HG03097 (cell line): ENCODE data around the gene NAA80.

ENCODE experiments used
- ATAC-seq: cut with Tn5 transposase; IDR thresholded peaks from one replicate; pipeline ENCODE4 v1.9.1; 2021; ENCODE audit not compliant: unreplicated experiment, low FRiP score

NAA80 gene

GRCh38 chr3:50260942-50261441, 38.2 kb downstream of the NAA80 start:
- ATAC-seq: no peak

GRCh38 chr3:50260027-50260941, 38.9 kb downstream of the NAA80 start:
- peak; percentile 81 for ATAC-seq

GRCh38 chr3:50259432-50260026, 39.7 kb downstream of the NAA80 start:
- peak; percentile 11 for ATAC-seq

- no peak for ATAC-seq
Observed at GRCh38 chr3:50258979-50259378, 40.2 kb downstream of the NAA80 start.

GRCh38 chr3:50258029-50258680, 41.0 kb downstream of the NAA80 start:
- ATAC-seq: no peak

DNA sequence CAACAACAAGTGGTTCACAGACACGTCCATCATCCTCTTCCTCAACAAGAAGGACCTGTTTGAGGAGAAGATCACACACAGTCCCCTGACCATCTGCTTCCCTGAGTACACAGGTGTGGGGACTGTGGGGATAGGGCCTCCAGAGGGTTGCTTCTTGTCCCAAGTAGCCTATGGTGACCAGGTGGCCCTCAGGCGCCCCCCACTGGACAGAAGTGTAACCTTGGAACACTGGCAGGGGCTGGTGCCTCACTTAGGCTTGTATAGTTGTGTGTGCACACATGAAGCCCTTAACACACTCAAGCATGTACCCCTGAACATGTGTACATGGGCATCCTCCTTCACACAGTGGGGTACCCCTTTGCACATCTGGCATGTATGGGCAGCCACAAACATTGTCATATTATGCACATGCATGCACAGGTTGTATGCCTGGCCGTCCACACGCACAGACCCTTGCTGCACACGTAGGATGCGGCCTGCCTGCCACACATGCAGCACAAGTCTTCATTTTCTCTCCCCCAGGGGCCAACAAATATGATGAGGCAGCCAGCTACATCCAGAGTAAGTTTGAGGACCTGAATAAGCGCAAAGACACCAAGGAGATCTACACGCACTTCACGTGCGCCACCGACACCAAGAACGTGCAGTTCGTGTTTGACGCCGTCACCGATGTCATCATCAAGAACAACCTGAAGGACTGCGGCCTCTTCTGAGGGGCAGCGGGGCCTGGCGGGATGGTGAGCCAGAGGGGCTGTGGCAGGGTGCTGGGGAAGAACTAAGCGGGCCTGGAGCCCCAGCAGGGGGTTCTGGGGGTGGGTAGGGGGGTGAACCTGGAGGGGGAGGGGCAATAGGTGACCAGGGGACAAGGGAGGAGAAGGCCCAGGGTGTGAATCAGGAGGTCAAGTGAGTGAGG, 42.0 kb downstream of the NAA80 start:
- no peak for ATAC-seq

- no peak for ATAC-seq
Observed at GRCh38 chr3:50255251-50255615, 44.0 kb downstream of the NAA80 start.

DNA sequence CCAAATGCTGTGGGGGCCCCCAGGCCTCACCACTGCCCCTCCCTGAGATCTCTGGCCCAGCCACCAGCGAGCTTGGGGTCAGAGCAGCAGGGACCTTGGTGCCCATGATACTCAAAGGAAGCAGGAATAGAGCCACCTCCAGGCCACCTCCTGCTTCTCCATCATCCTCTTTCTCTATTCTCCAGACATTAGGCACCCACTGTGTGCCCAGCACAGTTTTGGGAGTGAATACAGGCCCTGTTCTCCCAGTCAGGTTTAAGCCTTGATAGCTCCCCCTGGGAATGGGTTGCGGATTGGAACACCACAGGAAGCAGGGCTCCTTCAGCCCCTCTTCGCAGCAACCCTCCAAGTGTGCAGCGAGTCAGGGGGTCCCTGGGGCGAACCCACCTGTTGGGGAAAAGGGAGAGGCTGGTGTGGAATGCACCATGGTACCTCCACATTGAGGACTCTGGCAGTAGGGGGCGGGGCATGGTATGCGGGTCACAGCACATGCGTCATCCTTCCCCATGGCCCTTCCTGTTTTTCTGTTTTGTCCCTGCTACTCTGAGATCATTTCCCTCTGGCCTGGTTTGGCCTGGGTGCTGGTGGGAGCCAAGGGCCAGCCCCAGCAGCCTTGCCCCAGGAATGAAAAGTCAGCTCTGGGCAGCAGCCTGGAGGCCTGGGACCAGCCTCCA, 44.5 kb downstream of the NAA80 start:
- ATAC-seq: no peak

DNA sequence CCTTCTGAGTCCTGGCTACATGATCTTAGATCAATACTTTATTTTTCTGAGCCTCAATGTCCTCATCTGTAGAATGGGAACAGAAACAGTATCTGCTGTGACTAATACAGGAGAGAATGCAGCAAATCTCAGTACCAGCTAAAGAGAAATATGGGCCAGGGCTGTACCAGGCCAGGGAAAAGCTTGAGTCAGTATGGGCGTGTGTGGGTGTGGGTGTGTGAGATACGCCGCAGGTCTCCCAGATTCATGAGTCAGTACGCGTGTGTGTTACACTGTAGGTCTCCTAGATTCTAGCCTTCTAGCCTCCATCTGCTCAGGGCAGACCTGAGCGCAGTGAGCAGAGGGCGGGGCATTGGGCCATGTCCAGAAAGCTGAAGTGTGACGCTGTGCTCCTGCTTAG, 48.0 kb downstream of the NAA80 start:
- ATAC-seq: no peak

- no peak for ATAC-seq
Observed at GRCh38 chr3:50250514-50250913, 48.7 kb downstream of the NAA80 start.

GRCh38 chr3:50249457-50249856, 49.7 kb downstream of the NAA80 start:
- no peak for ATAC-seq

- no peak for ATAC-seq
Observed at GRCh38 chr3:50248387-50248786, 50.8 kb downstream of the NAA80 start.

DNA sequence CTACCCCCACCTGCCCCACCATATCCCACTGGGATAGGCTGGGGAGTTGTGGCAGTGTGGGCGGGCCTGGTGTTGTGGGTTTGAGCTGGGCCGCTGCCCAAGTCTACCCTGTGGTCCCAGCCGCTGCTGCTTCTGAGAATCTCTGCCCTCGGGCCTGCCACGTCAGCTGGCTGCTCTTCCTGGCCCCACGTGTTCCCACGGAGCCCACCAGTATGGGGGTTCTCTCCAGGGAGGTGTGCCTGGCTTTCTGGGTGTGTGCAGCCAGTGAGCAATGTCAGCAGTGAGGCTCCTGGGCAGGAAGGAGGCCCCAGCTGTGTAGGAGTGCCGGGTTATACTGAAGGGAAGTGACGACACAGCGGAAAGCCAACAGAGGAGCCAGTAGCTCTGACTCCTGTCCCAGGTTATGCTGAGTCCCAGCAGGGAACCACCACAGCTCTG, 52.7 kb downstream of the NAA80 start:
- ATAC-seq: no peak
